Amniotic stem cell (primary cell): ENCODE measurements around the gene THSD8.
A peak's percentile ranks its signal among the peaks of the same experiment; 100 is the strongest.

ENCODE experiments used
- DNase-seq: peaks from one replicate; lab custom pipeline; 2025; lab: John Stamatoyannopoulos, UW

Gene THSD8

DNA sequence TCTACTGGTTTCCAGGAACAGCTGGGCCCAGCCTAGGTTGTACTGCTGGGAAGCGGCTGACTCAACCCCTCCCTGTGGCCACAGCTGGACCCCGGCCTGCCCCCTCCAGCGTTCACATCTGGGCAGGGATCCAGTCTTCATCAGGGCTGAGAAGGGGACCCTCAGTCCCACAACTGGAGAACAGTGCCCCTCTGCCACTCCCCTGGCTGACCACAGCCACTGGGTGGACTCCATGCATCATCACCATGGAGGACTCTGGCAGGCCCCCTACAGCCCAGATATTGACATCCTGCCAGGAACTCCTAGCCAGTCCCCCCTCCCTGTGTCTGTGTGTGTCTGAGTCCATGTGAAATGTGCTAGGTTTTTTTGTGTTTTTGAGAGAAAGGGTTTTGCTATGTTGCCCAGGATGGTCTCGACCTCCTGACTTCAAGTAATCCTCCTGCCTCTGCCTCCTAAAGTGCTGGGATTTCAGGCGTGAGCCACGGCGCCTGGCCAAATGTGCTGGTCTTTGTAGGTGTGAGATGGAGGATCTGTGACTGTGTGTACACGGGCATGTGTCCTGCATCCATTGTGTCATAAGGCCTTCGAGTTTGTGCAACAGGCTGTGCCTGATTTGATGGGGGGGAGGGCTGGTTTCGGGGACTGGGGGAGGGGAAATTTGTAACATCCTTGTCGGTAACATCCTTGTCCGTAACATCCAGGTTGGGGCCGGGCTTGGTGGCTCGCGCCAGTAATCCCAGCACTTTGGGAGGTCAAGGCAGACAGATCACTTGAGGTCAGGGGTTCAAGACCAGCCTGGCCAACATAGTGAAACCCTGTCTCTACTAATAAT, 22.5 kb upstream of the THSD8 start:
- DNase-seq: no peak

DNA sequence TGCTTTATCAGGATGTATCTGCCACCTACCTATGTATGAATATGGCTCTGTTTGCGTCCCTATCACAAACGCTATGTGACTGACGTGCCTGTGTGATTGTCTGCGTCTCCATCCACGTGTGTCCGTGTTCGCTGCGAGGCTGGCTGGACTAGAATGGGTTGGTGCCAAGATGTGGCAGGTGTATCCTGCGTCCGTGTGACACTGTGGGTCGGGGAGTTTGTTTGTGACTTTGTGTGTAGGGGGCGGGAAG, 19.8 kb upstream of the THSD8 start:
- DNase-seq: no peak

DNA sequence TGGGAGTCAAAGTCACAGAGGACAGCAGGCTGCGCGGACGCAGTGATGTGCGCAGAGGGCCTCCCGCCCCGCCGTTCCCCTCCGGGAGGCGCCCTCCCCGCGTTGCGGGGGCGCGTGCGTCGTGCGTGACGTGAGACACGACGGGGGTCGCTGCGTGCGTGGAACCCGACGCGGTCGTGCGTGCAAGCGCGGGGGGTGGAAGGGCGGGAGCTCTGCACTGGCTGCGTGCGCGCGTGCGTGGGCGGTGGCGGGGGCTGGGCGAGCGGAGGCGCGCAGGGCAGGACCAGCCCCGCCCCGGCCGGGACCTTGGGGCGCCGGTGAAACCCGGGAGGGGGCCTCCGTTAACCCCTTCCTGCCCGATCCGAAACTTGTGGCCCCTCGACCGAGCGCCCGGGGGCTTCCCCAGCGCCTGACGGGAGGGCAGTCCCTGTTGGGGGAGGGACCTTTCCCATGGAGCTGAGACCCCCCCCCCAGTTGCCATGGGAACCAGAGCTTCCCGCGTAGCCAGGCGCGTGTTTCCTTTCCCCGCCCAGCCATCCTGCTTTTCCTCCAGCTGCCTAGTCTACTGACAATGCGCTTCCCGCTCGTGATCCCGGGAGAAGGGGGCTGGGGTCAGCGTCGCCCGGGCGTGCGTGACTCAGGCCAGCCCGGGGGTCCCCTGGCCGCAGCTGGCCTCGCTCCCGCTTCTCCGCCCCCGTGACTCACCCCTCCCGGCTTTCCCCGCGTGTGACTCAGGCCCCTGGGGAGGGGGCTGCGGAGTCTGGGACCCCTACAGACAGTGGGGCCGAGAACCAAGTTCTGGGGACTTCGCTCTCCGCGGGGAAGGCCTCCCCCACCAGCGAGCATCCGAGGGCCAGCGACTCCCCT, 19.2 kb upstream of the THSD8 start:
- DNase-seq: no peak

DNA sequence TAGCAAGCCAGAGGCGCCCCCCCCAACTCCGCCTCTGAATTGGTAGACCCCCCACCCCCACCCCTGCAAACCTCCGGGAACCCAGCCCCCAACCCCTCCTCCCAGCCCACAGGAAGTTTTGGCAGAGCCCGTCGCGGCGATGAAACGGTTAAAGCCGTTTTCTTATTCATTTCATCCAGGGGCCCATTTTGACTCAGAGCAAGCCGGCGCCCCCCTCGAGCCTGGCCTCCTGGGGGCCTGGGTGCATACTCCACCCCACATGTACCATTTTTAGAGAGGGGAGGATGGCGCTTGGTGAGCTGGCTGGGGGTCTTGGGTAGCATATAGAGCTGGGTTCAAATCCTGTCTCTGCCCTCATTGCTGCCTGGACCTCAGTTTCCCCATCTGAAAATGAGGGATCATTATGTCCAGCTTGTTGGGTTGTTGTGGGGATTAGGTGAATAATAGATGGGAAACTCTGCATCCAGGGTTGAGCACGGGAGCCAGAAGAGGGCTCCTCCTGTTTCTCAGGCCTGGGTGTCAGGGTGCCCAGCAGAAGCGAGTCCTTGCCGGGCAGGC, 18.5 kb upstream of the THSD8 start:
- DNase-seq: no peak

GRCh38 chr19:12783849-12784393, 17.9 kb upstream of the THSD8 start:
- no peak for DNase-seq

DNA sequence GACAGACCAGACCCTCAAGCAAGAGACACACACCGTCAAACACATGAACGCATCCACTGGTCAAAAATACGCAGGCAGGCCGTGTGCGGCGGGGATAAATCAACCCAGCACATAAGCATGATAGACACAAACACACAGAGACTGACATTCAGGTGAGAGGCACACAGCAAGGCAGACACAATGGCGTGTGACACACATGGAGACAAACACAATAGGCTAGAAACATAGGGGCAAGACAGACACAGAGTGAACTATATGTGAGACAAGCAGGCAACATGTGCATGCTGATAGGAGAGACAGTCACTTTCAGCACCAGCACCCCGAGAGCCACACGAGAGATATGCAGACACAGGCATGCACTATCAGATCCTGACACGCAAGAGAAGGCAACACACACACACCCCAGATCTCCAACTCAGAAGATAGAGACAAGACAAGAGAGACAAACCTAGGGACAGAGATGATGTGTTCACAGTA, 17.4 kb upstream of the THSD8 start:
- no peak for DNase-seq

DNA sequence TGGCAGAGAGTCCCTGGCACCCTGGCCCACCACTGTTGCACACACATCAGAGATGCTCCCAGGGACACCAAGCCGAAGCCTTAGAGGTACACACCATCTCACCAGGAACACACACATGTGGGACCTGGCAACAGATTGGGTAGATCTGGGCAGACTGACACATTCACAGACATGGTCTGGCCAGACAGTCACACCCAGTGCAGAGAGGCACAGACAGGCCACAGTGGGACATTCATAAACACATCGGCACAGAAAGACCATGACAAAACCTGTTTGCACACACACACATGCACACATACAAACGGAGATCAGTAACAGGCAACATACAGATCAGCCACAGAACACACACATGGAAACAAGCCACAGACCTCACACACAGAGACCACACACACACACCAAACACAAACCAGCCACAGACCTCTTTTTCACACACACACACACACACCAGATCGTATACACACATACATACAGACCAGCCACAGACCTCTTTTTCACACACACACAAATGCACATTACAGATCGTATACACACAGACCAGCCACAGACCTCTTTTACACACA, 16.9 kb upstream of the THSD8 start:
- DNase-seq: no peak

DNA sequence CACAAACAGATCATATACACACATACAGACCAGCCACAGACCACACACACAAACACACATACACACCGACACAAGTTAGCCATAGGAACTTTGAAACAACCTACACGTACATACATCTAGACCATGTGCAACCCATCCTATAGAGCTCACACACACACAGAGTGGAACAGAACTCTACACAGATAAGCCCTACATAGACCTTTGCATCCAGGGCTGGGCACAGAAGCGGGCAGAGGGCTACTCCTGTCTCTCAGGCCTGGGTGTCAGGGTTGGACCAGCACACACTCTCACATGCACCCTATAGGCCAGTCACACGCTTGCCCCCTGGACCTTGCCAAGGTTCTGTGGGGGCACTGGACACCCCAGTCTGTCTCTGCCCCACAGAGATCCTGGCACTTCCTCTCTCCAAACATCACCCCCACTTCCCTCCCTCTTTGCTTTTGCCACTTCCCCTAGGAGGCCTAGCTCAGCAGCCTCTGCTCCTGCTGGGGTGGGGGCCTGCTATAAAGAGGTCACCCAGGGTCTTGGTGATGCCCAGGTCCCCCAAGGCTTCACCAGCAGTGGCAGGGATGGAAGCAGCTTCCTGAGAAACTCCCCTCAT, 16.3 kb upstream of the THSD8 start:
- DNase-seq: no peak

DNA sequence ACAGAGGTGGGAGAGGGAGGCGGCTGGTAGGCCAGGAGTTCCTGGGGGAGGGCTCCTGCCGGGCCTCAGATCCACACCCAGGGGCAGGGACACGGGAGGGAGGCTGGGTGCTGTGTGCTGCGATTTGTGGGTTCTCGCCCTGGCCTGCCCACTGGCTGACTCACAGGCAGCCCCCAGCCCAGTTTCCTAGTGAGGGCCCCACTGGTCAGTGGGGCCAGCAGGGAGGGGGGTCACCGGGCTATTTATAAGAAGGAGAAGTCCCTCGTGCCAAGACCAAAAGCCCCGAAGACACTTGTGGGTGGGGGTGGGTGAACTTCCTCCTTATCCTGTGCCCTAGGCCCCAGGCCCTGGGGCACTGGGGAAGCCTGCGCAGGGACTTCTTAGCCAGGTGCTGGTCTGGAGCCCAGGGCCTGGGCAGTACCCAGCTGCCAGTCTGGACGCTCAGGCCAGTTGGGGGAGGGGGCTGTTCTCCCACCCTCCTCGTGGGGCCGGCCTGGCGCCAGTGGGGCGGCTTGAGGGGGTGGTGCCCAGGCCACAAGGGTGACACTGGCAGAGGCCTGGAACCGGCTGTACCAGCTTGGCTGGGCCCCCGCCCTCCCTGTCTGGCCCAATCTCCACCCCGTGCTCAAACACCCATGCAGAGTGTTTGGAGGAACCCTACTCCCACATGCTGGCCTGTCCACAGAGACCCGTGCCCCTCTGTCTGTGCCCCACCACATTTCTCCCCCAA, 15.6 kb upstream of the THSD8 start:
- no peak for DNase-seq

DNA sequence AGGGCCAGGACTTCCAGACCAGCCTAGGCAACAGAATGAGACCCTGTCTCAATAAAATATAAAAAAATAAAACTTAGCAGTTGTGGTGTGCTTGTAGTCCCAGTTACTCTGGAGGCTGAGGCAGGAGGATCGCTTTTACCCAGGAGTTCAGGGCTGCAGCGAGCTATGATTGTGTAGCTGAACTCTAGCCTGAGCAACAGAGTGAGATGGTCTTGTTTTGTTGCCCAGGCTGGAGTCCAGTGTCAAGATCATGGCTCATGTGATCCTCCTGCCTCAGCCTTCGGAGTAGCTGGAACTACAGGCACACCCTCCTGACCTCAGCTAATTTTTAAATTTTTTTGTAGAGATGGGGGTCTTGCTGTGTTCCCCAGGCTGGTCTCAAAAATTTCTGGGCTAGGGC, 14.9 kb upstream of the THSD8 start:
- no peak for DNase-seq

DNA sequence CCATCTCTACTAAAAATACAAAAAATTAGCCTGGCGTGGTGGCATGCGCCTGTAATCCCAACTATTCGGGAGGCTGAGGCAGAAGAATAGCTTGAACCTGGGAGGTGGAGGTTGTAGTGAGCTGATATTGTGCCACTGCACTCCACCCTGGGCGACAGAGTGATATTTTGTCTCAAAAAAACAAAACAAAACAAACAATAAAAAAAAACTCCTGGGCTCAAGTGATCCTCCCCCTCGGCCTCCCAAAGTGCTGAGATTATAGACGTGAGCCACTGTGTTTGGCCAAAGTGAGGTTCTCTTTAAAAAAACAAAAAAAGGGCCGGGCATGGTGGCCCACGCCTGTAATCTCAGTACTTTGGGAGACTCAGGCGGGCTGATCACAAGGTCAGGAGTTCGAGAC, 14.4 kb upstream of the THSD8 start:
- no peak for DNase-seq

DNA sequence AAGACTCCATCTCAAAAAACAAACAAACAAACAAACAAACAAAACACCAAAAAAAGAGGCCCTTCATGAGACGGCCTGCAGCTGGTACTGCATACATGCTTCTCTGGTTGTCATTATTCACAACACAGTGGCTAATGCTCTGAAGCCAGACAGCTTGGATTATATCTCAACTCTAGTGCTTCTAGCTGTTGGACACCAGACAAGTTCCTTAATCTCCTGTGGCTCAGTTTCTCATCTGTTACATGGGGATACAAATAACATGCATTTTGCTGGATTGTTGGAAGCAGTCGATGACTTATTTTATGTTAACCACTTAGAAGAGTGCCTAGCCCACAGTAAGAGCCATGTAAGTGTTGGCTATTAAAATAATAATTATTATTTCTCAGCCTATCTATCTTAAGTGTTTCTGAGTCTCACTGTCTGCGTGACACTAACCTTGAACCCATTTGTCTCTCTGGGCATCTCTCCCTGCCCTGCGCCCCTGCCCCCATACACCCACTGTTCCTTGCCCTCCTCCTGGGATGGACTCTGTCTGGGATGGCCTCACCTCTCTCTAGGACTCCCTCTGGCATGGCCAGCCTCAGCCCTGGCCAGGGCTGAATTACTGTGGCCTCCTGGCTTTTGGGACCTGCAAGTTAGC, 13.7 kb upstream of the THSD8 start:
- DNase-seq: no peak

GRCh38 chr19:12788682-12789097, 13.2 kb upstream of the THSD8 start:
- no peak for DNase-seq

DNA sequence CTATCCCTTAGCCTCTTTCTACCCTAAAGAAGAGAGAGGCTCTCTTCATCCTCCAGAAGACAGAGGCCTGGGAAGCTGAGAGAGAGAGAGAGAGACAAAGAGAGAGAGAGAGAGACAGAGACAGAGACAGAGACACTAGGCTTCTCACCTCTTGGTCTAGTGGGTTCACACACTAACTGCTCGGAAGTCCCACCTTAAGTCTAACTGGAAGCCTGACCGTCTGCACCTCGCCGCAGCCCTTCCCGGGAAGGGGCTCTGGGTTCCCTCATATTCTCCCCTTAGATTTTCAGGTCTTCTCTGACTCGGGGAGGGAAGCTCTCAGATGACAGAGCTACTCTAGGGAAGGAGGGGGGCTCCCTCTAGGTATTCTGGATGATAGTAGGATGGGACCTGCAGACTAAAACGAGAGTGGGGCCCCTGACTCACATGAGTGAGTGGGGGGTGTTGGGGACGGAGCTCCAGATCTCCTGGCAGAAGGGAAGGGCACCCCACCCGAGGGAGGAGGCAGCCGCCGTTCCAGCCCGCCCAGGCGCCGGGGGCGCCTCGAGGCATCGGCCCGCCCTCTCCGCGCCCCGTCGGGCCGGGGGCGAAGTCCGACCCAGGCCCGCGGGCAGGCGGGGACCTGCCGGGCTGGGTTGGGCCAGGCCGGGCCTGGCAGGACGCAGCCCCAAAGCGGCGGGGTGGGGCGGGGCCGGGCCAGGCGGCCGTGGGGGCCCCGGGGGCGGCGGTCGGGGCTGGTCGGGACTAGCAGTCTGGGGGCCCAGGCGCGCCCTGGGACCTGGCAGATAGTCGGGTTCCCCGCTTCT, 12.6 kb upstream of the THSD8 start:
- DNase-seq: no peak

GRCh38 chr19:12789904-12790619, 11.8 kb upstream of the THSD8 start:
- DNase-seq: peak; percentile 96

DNA sequence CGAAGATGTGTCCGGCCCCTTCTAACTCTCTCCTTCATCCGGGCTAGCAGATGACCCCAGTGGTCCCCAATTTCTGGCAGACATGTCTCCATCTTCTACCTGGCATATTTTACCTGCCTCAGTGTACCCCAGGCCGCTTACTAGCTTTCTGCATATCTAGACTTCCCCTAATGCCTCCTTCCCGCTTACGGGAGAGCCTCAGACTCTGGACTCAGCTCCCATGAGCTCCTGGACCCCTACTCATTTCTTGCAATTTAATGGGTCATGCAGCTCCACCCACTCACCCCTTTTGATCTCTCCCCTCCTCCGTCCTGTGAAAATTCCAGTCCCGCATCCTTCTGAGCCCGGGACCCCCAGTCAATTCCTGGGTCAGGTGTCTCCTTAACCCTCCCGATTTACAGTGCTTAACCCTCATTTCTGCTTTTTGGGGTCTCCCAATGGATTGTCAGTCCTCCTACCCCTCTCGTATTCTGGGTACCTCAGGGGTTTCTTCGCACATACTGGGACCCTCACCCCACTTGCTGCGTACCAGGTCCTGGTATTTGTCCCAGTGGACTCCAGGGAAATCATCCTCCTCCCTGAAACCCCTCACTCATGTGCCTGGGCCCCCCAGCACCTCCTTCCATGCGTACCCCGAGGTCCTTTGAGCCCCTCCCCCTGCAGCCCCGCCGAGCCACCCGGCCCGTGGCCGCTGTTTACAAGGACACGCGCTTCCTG, 11.1 kb upstream of the THSD8 start:
- no peak for DNase-seq

- peak; percentile 86 for DNase-seq
Measured at GRCh38 chr19:12791345-12792050, 10.4 kb upstream of the THSD8 start, which contains the start of gene JUNB. Gene JUNB, plus strand, starts transcription at chr19:12791486. Its CDS starts 286 bp downstream, at chr19:12791772.
